Kidney (tissue), 22 donors: ENCODE results near the gene GPN2. TPM values are rescaled to one million over a fixed set of nuclear protein-coding genes. Genes with fewer than 3 reads are reported as not detected.

Experiments
- DNase-seq, 5 donors: peaks; one replicate each; pipeline ENCODE4 v3.0.0-alpha.2; 2013 to 2020
- FAIRE-seq: peaks from 2 replicates; lab custom pipeline; 2012; peaks lifted over from hg19 to GRCh38; lab: Jason Lieb, UNC
- H3K27ac ChIP-seq, 2 donors: one replicate each; pipeline ENCODE4 v1.7.0; 2013; ENCODE audit warnings: low read depth in 2 of 2, low read length in 2 of 2, inconsistent platforms in 1 of 2
- H3K27me3 ChIP-seq: one replicate; pipeline ENCODE4 v1.7.1; 2013; ENCODE audit warnings: low read length, inconsistent platforms; ENCODE audit not compliant: control insufficient read depth, insufficient read depth
- H3K36me3 ChIP-seq, 3 donors: one replicate each; pipeline versions ENCODE4 v1.7.0 to v1.7.1; 2013; ENCODE audit warnings: low read length in 3 of 3, control low read depth in 1 of 3, inconsistent platforms in 1 of 3; ENCODE audit not compliant: insufficient read depth in 3 of 3, control insufficient read depth in 2 of 3
- H3K4me1 ChIP-seq, 3 donors: one replicate each; pipeline versions ENCODE4 v1.7.0 to v1.7.1; 2013; ENCODE audit warnings: low read length in 3 of 3, inconsistent platforms in 1 of 3, low read depth in 1 of 3; ENCODE audit not compliant: control insufficient read depth in 2 of 3, insufficient read depth in 2 of 3
- H3K4me3 ChIP-seq, 3 donors: one replicate each; pipeline versions ENCODE4 v1.7.0 to v1.8.1; 2013; ENCODE audit warnings: low read length in 3 of 3, control low read depth in 1 of 3, inconsistent platforms in 1 of 3
- H3K9ac ChIP-seq, 3 donors: one replicate each; pipeline versions ENCODE4 v1.7.0 to v1.7.1; 2013; ENCODE audit warnings: low read length in 3 of 3, control low read depth in 1 of 3, inconsistent platforms in 1 of 3
- H3K9me3 ChIP-seq, 3 donors: one replicate each; pipeline versions ENCODE4 v1.7.0 to v1.7.1; 2013; ENCODE audit warnings: low read length in 3 of 3, control low read depth in 1 of 3, inconsistent platforms in 1 of 3; ENCODE audit not compliant: control insufficient read depth in 2 of 3, insufficient read depth in 1 of 3
- CTCF ChIP-seq: IDR thresholded peaks from 3 replicates; pipeline ENCODE4 v1.5.1; 2012; ENCODE audit warnings: mild to moderate bottlenecking, moderate library complexity, borderline replicate concordance; ENCODE audit not compliant: insufficient read depth; ENCODE audit errors: extremely low read depth
- intact Hi-C: fragments of 100-400 bp; cut with DNase I; formaldehyde crosslinking; loops from one replicate; pipeline ENCODE4 v1.11.1; 2022
- long read RNA-seq, 10 donors: library from polyadenylated mRNA in 1 of 10; unstranded in 1 of 10; transcript quantifications; one replicate each; pipeline ENCODE4 v2.0.0 and lab custom pipeline, GENCODE V29; 2021 to 2026
- polyA plus RNA-seq: library from polyadenylated mRNA; stranded (reverse); fragments of 350-450 nt; fragmentation: Illumina TruSeq; extraction: RNeasy Lipid Tissue Mini Kit (QIAGEN cat#74804); gene quantifications from one replicate; pipeline ENCODE4 v1.2.3, GENCODE V29; 2014; ENCODE audit warnings: low read depth, low replicate concordance; ENCODE audit not compliant: insufficient read depth
- total RNA-seq: library from RNA; stranded (reverse); fragmentation: NEBNext Ultra II Directional; extraction: Animal tissue kit (Norgen Biotek cat#: 25700); gene quantifications from one replicate; pipeline ENCODE4 v1.2.1, GENCODE V29; 2021
- donor health status: control.
- donor health status: control.
- donor health status: control.
- donor health status: control.
- donor health status: control.
- donor health status: DM: yes; HTN: yes; CAD: no.
- donor health status: Normal renal cell carcinoma (clear cell type).

GPN2 gene
- 28.8 TPM for total RNA-seq
- polyA plus RNA-seq = 24.6 TPM
- long read RNA-seq, donor 1, full-length matches to known transcripts = 8 of 8 reads
- long read RNA-seq, donor 1, partial matches to known transcripts = 0 of 8 reads
- long read RNA-seq, donor 1, other reads (novel, unspliced or antisense) = 0 of 8 reads
- long read RNA-seq, donor 2, full-length matches to known transcripts = 8 of 8 reads
- long read RNA-seq, donor 2, partial matches to known transcripts = 0 of 8 reads
- long read RNA-seq, donor 2, other reads (novel, unspliced or antisense) = 0 of 8 reads
- long read RNA-seq, donor 3, full-length matches to known transcripts = 8 of 8 reads
- long read RNA-seq, donor 3, partial matches to known transcripts = 0 of 8 reads
- long read RNA-seq, donor 3, other reads (novel, unspliced or antisense) = 0 of 8 reads
- long read RNA-seq, donor 4, full-length matches to known transcripts = 8 of 8 reads
- long read RNA-seq, donor 4, partial matches to known transcripts = 0 of 8 reads
- long read RNA-seq, donor 4, other reads (novel, unspliced or antisense) = 0 of 8 reads
- long read RNA-seq, donor 5 = 0 reads
- long read RNA-seq, donor 6, full-length matches to known transcripts = 5 of 5 reads
- long read RNA-seq, donor 6, partial matches to known transcripts = 0 of 5 reads
- long read RNA-seq, donor 6, other reads (novel, unspliced or antisense) = 0 of 5 reads
- long read RNA-seq, donor 7, full-length matches to known transcripts = 17 of 18 reads
- long read RNA-seq, donor 7, partial matches to known transcripts = 1 of 18 reads
- long read RNA-seq, donor 7, other reads (novel, unspliced or antisense) = 0 of 18 reads
- long read RNA-seq, donor 8, full-length matches to known transcripts = 5 of 5 reads
- long read RNA-seq, donor 8, partial matches to known transcripts = 0 of 5 reads
- long read RNA-seq, donor 8, other reads (novel, unspliced or antisense) = 0 of 5 reads
- long read RNA-seq, donor 9, full-length matches to known transcripts = 4 of 4 reads
- long read RNA-seq, donor 9, partial matches to known transcripts = 0 of 4 reads
- long read RNA-seq, donor 9, other reads (novel, unspliced or antisense) = 0 of 4 reads
- long read RNA-seq, donor 10, full-length matches to known transcripts = 8 of 8 reads
- long read RNA-seq, donor 10, partial matches to known transcripts = 0 of 8 reads
- long read RNA-seq, donor 10, other reads (novel, unspliced or antisense) = 0 of 8 reads

GRCh38 chr1:26889551-26890466 lies at the start of gene GPN2:
Gene GPN2 (minus strand): TSS chr1:26890283. CDS start chr1:26890096, 187 bp downstream.
- Histone ChIP-seq H3K27ac (peak within 1 kb of the TSS; percentile 83 to 94), H3K4me3 (peak within 1 kb of the TSS; percentile 68 to 92 (median 74)), H3K9ac (peak within 1 kb of the TSS; percentile 61 to 98 (median 95)), H3K36me3 (peaks cover 11 to 47% (median 28%) of the 10 kb centered on the region in 3 donors), H3K4me1 (peaks cover 3 to 14% (median 8%) of the 10 kb centered on the region in 3 donors), H3K27me3 (no peaks in the 10 kb centered on the region), H3K9me3 (no peaks in the 10 kb centered on the region)
- FAIRE-seq = no peak
- DNase-seq = peak; percentile 80 to 95 (median 87)
- intact Hi-C loops = loop anchor here (10.0 kb wide), 1 partner anchor 85 kb away; no protein-coding TSS in a partner anchor
- TF ChIP-seq CTCF = no peak

- no peak overlapping the region for H3K27ac ChIP-seq
- intact Hi-C loops = no loop called here
- FAIRE-seq = no peak
- no peaks in the 10 kb centered on the region for H3K9me3 ChIP-seq
- H3K36me3 ChIP-seq = peaks cover 4 to 23% (median 16%) of the 10 kb centered on the region in 3 donors
- H3K4me1 ChIP-seq = peaks cover 0 to 7% (median 2%) of the 10 kb centered on the region in 3 donors
- no peak overlapping the region for H3K9ac ChIP-seq
- no peak overlapping the region for H3K4me3 ChIP-seq
- no peak for TF ChIP-seq CTCF
- DNase-seq = no peak
- H3K27me3 ChIP-seq = no peaks in the 10 kb centered on the region
Measured at GRCh38 chr1:26938659-26939025, 48.6 kb upstream of the GPN2 start.
